Upper lobe of right lung (tissue), 1 donor: ENCODE results near the gene CACNB4. TPM values are rescaled to one million over a fixed set of nuclear protein-coding genes. Genes with fewer than 3 reads are reported as not detected.
A peak's percentile ranks its signal among the peaks of the same experiment; 100 is the strongest.

Source experiments
- ATAC-seq: fragments of 200-7000 bp; cut with Tn5 transposase; one replicate; pipeline ENCODE4 v1.9.1; 2020; ENCODE audit warnings: mild to moderate bottlenecking, moderate library complexity
- DNase-seq: peaks from one replicate; pipeline ENCODE4 v3.0.0-alpha.2; 2020
- H3K27ac ChIP-seq: fragments of 200-600 bp; one replicate; pipeline ENCODE4 v1.8.0; 2022
- H3K27me3 ChIP-seq: fragments of 200-600 bp; one replicate; pipeline ENCODE4 v1.8.0; 2022; ENCODE audit warnings: mild to moderate bottlenecking
- H3K36me3 ChIP-seq: fragments of 200-600 bp; one replicate; pipeline ENCODE4 v1.8.0; 2022
- H3K4me1 ChIP-seq: fragments of 200-600 bp; one replicate; pipeline ENCODE4 v1.8.0; 2022
- H3K4me3 ChIP-seq: fragments of 200-600 bp; one replicate; pipeline ENCODE4 v1.8.0; 2022; ENCODE audit warnings: mild to moderate bottlenecking
- H3K9me3 ChIP-seq: fragments of 200-600 bp; one replicate; pipeline ENCODE4 v1.8.0; 2022
- CTCF ChIP-seq: fragments of 200-600 bp; IDR thresholded peaks from one replicate; pipeline ENCODE4 v1.8.0; 2022; ENCODE audit warnings: antibody characterized with exemption
- intact Hi-C: fragments of 100-400 bp; cut with DNase I; formaldehyde crosslinking; loops from one replicate; pipeline ENCODE4 v1.11.0; 2022
- total RNA-seq: library from RNA; stranded (reverse); fragmentation: NEBNext Ultra II Directional; extraction: Animal tissue kit (Norgen Biotek cat#: 25700); gene quantifications from one replicate; pipeline ENCODE4 v1.2.1, GENCODE V29; 2021
- donor health status: DM: no; HTN: yes; CAD: no; lungs with severe emphysema.

The CACNB4 gene
- total RNA-seq, 1 donor from 2014 or later, result 15.3 TPM

DNA sequence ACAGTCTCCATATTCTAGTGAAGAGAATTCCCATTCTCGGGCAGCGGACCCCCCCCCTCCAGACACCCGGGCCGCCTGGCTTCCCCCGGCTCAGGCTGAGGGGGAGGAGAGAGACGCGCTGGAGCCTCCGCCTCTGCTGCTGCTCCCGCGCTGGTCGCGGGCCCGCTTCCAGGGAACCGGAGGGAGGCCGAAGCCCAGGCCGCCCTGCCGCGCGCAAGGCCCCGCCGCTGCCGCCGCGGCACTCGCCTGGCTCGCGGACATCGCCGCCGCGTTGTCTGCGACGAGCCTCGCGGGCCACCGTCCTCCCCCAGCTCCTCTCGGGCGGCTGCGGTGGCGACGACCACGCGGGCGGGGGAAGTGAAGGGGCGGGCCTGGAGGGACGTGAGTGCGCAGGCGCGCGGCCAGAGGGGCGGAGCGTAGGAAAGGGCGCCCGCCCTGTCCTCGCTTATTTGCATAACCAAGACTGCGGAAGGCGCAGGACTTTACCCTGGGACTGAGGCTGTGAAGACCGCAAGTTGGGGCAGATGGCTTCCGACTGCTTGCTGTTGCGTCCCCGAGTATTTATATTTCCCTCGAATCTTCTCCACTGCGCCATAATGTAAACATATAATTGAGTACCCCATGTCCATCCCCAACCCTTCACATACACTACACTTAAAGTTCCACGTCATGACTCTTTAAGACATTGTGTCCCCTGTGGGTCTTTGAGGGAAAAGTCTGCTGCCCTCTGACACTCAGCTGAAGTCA, 270.5 kb downstream of the CACNB4 start, which contains the start of gene ARL5A:
TSS of gene ARL5A (minus strand) at position 279 of the 747 bp plus-strand sequence. CDS start at position 34, 245 bp downstream.
- intact Hi-C loops, result no loop called here
- Histone ChIP-seq H3K9me3 (no peaks in the 10 kb centered on the region), H3K4me3 (peak within 1 kb of the TSS; percentile 89), H3K27ac (peak within 1 kb of the TSS; percentile 88), H3K36me3 (no peaks in the 10 kb centered on the region), H3K27me3 (no peaks in the 10 kb centered on the region), H3K4me1 (peaks cover 23% of the 10 kb centered on the region)
- DNase-seq, result peak; percentile 98
- ATAC-seq, result peak; percentile 99
- no peak for TF ChIP-seq CTCF

GRCh38 chr2:151827564-151828142, 271.2 kb downstream of the CACNB4 start:
- H3K4me3 ChIP-seq, result peak overlapping the region; percentile 89
- no peaks in the 10 kb centered on the region for H3K36me3 ChIP-seq
- TF ChIP-seq CTCF, result no peak
- intact Hi-C loops, result no loop called here
- ATAC-seq, result peak; percentile 3
- peak overlapping the region; percentile 88 for H3K27ac ChIP-seq
- no peak for DNase-seq
- H3K9me3 ChIP-seq, result no peaks in the 10 kb centered on the region
- H3K4me1 ChIP-seq, result peaks cover 23% of the 10 kb centered on the region
- no peaks in the 10 kb centered on the region for H3K27me3 ChIP-seq

- H3K36me3 ChIP-seq, result no peaks in the 10 kb centered on the region
- intact Hi-C loops, result no loop called here
- peak overlapping the region; percentile 89 for H3K4me3 ChIP-seq
- H3K4me1 ChIP-seq, result peaks cover 23% of the 10 kb centered on the region
- peak overlapping the region; percentile 88 for H3K27ac ChIP-seq
- no peaks in the 10 kb centered on the region for H3K27me3 ChIP-seq
- DNase-seq (no peak), ATAC-seq (no peak)
- H3K9me3 ChIP-seq, result no peaks in the 10 kb centered on the region
- TF ChIP-seq CTCF, result no peak
Observed at GRCh38 chr2:151826737-151827157, 272.1 kb downstream of the CACNB4 start.

DNA sequence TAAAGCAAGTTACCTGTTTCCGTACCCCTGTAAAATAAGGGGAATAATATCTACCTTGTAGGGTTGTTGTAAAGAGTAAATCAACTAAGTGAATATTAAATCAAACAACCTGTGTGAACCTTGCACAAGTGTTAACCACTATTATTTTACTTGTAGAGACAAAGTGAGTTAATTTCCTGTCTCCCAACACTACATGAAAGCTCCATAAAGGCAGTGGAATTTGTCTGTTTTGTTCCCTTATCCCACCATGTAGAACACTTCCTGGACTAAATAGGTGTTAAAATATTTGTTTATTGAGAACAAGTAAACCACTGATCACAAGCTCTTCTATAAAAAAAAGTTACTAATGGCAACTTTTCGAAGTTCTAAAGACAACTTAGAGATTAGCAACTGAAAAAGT, 274.0 kb downstream of the CACNB4 start:
- H3K9me3 ChIP-seq, result no peaks in the 10 kb centered on the region
- no peak overlapping the region for H3K27ac ChIP-seq
- no peaks in the 10 kb centered on the region for H3K36me3 ChIP-seq

GRCh38 chr2:151823651-151824050, 275.2 kb downstream of the CACNB4 start:
- no peak overlapping the region for H3K27ac ChIP-seq
- DNase-seq (no peak), ATAC-seq (no peak)
- H3K36me3 ChIP-seq, result no peaks in the 10 kb centered on the region
- H3K27me3 ChIP-seq, result no peaks in the 10 kb centered on the region
- intact Hi-C loops, result no loop called here
- no peaks in the 10 kb centered on the region for H3K9me3 ChIP-seq
- no peak overlapping the region for H3K4me3 ChIP-seq
- H3K4me1 ChIP-seq, result peaks cover 23% of the 10 kb centered on the region
- TF ChIP-seq CTCF, result no peak

More for the DNA sequence above, 274.0 kb downstream of the CACNB4 start:
- H3K27me3 ChIP-seq, result no peaks in the 10 kb centered on the region
- ATAC-seq (no peak), DNase-seq (no peak)
- intact Hi-C loops, result no loop called here
- no peak overlapping the region for H3K4me3 ChIP-seq
- no peak for TF ChIP-seq CTCF
- H3K4me1 ChIP-seq, result peaks cover 23% of the 10 kb centered on the region
